GM23338 (cell line): ENCODE results near the gene MRFAP1. TPM values are rescaled to one million over a fixed set of nuclear protein-coding genes. Genes with fewer than 3 reads are reported as not detected.

Experiments used
- ATAC-seq: fragments of 200-7000 bp; cut with Tn5 transposase; 3 replicates; pipeline ENCODE4 v1.9.1; 2020
- DNase-seq: peaks from one replicate; pipeline ENCODE4 v3.0.0-alpha.2; 2015; ENCODE audit warnings: low spot score
- H2AFZ ChIP-seq: fragments of 200-600 bp; sonication (generic); 2 replicates; pipeline ENCODE4 v1.8.0; 2016; ENCODE audit warnings: antibody characterized with exemption, mild to moderate bottlenecking, moderate library complexity
- H3F3A ChIP-seq: fragments of 200-600 bp; sonication (generic); replicated peaks from 2 replicates; pipeline ENCODE4 v1.8.0; 2017; ENCODE audit warnings: antibody characterized with exemption, mixed run types, low read depth
- H3K27ac ChIP-seq: fragments of 200-600 bp; sonication (generic); 2 replicates; pipeline ENCODE4 v1.6.1; 2016; ENCODE audit warnings: low read depth
- H3K27me3 ChIP-seq: fragments of 200-600 bp; sonication (generic); 2 replicates; pipeline ENCODE4 v1.8.0; 2016; ENCODE audit warnings: mild to moderate bottlenecking, mixed run types, moderate library complexity; ENCODE audit not compliant: insufficient read depth
- H3K36me3 ChIP-seq: fragments of 200-600 bp; sonication (generic); 2 replicates; pipeline ENCODE4 v1.8.0; 2016; ENCODE audit warnings: mild to moderate bottlenecking; ENCODE audit not compliant: insufficient read depth
- H3K4me1 ChIP-seq: fragments of 200-600 bp; sonication (generic); 2 replicates; pipeline ENCODE4 v1.8.0; 2016; ENCODE audit warnings: mild to moderate bottlenecking, moderate library complexity; ENCODE audit not compliant: insufficient read depth
- H3K4me2 ChIP-seq: fragments of 200-600 bp; sonication (generic); 2 replicates; pipeline ENCODE4 v1.7.1; 2017; ENCODE audit warnings: mixed run types
- H3K4me3 ChIP-seq: fragments of 200-600 bp; sonication (generic); 2 replicates; pipeline ENCODE4 v1.6.1; 2016; ENCODE audit warnings: mixed run types
- H3K79me2 ChIP-seq: fragments of 200-600 bp; sonication (generic); replicated peaks from 2 replicates; pipeline ENCODE4 v1.8.0; 2017; ENCODE audit warnings: mild to moderate bottlenecking; ENCODE audit not compliant: insufficient read depth
- H3K9me2 ChIP-seq: fragments of 200-600 bp; sonication (generic); 2 replicates; pipeline ENCODE4 v1.8.0; 2017; ENCODE audit not compliant: insufficient read depth
- H4K20me1 ChIP-seq: fragments of 200-600 bp; sonication (generic); replicated peaks from 2 replicates; pipeline ENCODE4 v1.8.0; 2017; ENCODE audit warnings: mild to moderate bottlenecking; ENCODE audit not compliant: insufficient read depth
- H3K27ac Mint-ChIP-seq: 2 replicates; pipeline ENCODE4 v1.8.0; 2020; ENCODE audit warnings: inconsistent platforms, mild to moderate bottlenecking, moderate library complexity, mixed read lengths
- H3K27me3 Mint-ChIP-seq: 3 replicates; pipeline ENCODE4 v1.8.0; 2022; ENCODE audit warnings: low read depth, mild to moderate bottlenecking, moderate library complexity, mixed read lengths, inconsistent platforms; ENCODE audit not compliant: insufficient read depth, poor library complexity
- H3K36me3 Mint-ChIP-seq: 3 replicates; pipeline ENCODE4 v1.8.0; 2021; ENCODE audit warnings: low read depth, mild to moderate bottlenecking, inconsistent platforms, moderate library complexity, mixed read lengths
- H3K4me1 Mint-ChIP-seq: 3 replicates; pipeline ENCODE4 v1.8.0; 2020; ENCODE audit warnings: mild to moderate bottlenecking, inconsistent platforms, mixed read lengths
- H3K4me3 Mint-ChIP-seq: 3 replicates; pipeline ENCODE4 v1.8.0; 2021; ENCODE audit warnings: moderate library complexity, mild to moderate bottlenecking, inconsistent platforms, mixed read lengths
- H3K9me3 Mint-ChIP-seq: 3 replicates; pipeline ENCODE4 v1.8.0; 2020; ENCODE audit warnings: moderate library complexity, mild to moderate bottlenecking, inconsistent platforms, mixed read lengths
- STAT1 ChIP-seq: IDR thresholded peaks from one replicate; pipeline ENCODE4 v1.6.1; 2016; ENCODE audit warnings: antibody characterized with exemption; ENCODE audit not compliant: unreplicated experiment
- ZNF331 ChIP-seq: fragments of 250-450 bp; sonication (Bioruptor Pico); IDR thresholded peaks from 2 replicates; pipeline ENCODE4 v1.5.0; 2020; ENCODE audit warnings: low read depth, mild to moderate bottlenecking, moderate library complexity
- polyA plus RNA-seq: library from polyadenylated mRNA; unstranded; fragments of >200 nt; fragmentation: Nextera tagmentation; extraction: Ambion mirVana; gene quantifications from 2 replicates; pipeline ENCODE4 v1.2.1, GENCODE V29; 2016
- total RNA-seq: library from RNA; depleted of rRNA; stranded (reverse); fragments of >200 nt; shearing (Covaris generic); gene quantifications from 2 replicates; pipeline ENCODE4 v1.2.3, GENCODE V29; 2014
- TF ChIP-seq, protein P1 (sequence below): IDR thresholded peaks from one replicate; pipeline ENCODE4 v1.6.1; 2018; ENCODE audit warnings: antibody characterized with exemption; ENCODE audit not compliant: unreplicated experiment
- TF ChIP-seq, protein P2 (sequence below): IDR thresholded peaks from 2 replicates; pipeline ENCODE4 v1.6.1; 2016; ENCODE audit warnings: antibody characterized with exemption

MRFAP1 gene
- total and polyA plus RNA-seq, 2 experiments from 2014 or later, result 154 to 288 TPM

- no peak for ATAC-seq
- DNase-seq, result no peak
- Mint-ChIP-seq H3K4me1 (peaks cover 19% of the 10 kb centered on the region), H3K36me3 (peaks cover 32% of the 10 kb centered on the region), H3K27ac (peak overlapping the region; percentile 95; the same call in 1 of the 2 replicates), H3K4me3 (peak overlapping the region; percentile 99), H3K27me3 (peaks cover 15% of the 10 kb centered on the region), H3K9me3 (peaks cover 6% of the 10 kb centered on the region; the same call in 1 of the 3 replicates)
- Histone ChIP-seq H3K9me2 (no peaks in the 10 kb centered on the region), H3K4me3 (peak overlapping the region; percentile 98), H3K27me3 (no peaks in the 10 kb centered on the region), H2AFZ (no peak overlapping the region), H3K79me2 (peaks cover 28% of the 10 kb centered on the region), H3F3A (peaks cover 4% of the 10 kb centered on the region), H4K20me1 (peaks cover 21% of the 10 kb centered on the region), H3K4me2 (peak overlapping the region; percentile 98), H3K36me3 (peaks cover 13% of the 10 kb centered on the region), H3K27ac (0 out of 2 replicates have a peak overlapping the region, but pooled peaks have one; percentile 15), H3K4me1 (peaks cover 16% of the 10 kb centered on the region)
- TF ChIP-seq, protein P1, sequence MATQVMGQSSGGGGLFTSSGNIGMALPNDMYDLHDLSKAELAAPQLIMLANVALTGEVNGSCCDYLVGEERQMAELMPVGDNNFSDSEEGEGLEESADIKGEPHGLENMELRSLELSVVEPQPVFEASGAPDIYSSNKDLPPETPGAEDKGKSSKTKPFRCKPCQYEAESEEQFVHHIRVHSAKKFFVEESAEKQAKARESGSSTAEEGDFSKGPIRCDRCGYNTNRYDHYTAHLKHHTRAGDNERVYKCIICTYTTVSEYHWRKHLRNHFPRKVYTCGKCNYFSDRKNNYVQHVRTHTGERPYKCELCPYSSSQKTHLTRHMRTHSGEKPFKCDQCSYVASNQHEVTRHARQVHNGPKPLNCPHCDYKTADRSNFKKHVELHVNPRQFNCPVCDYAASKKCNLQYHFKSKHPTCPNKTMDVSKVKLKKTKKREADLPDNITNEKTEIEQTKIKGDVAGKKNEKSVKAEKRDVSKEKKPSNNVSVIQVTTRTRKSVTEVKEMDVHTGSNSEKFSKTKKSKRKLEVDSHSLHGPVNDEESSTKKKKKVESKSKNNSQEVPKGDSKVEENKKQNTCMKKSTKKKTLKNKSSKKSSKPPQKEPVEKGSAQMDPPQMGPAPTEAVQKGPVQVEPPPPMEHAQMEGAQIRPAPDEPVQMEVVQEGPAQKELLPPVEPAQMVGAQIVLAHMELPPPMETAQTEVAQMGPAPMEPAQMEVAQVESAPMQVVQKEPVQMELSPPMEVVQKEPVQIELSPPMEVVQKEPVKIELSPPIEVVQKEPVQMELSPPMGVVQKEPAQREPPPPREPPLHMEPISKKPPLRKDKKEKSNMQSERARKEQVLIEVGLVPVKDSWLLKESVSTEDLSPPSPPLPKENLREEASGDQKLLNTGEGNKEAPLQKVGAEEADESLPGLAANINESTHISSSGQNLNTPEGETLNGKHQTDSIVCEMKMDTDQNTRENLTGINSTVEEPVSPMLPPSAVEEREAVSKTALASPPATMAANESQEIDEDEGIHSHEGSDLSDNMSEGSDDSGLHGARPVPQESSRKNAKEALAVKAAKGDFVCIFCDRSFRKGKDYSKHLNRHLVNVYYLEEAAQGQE, result no peak
- TF ChIP-seq ZNF331, result no peak
- TF ChIP-seq STAT1, result no peak
Observed at GRCh38 chr4:6641971-6642320, 1.5 kb downstream of the MRFAP1 start.

DNA sequence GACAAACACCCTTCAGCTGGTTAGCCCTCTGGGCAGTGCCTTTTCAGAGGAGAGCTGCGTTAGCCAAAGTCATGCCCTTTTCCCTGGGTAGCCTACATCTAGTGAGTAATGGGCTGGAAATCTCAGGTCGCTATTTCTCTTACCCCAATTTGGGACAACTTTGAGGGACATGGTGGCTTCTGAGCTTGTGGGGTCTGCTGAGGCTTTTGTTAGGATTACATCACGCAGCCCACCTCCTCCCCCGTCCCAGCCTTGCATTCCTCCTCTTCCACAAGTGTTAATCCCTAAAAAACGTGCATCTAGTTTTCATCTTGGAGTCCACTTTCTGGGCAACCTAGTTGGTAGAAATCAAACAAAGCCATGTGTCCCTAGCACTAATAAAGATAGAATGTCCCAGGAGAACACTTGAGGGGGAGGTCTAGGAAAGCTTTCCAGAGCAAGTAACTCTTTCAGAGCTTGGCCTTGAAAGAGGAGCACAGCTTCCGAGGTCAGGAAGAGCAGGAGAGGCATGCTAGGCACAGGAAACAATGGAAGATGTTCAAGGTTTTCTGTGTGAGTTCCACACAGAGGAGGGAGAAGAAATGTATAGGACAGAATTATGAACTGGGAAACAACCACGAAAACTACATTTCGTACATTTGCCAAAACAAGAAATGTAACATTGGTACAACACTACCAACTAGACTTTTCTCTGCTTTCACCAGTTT, 2.8 kb downstream of the MRFAP1 start:
- Mint-ChIP-seq H3K4me3 (no peak overlapping the region; the same call in 2 of the 3 replicates), H3K9me3 (peaks cover 6% of the 10 kb centered on the region; the same call in 1 of the 3 replicates)

More for the DNA sequence above, 2.8 kb downstream of the MRFAP1 start:
- Histone ChIP-seq H3K79me2 (peaks cover 28% of the 10 kb centered on the region), H3K9me2 (no peaks in the 10 kb centered on the region), H3K36me3 (peaks cover 13% of the 10 kb centered on the region), H4K20me1 (peaks cover 21% of the 10 kb centered on the region), H2AFZ (no peak overlapping the region), H3K4me3 (no peak overlapping the region), H3K27me3 (no peaks in the 10 kb centered on the region), H3K27ac (0 out of 2 replicates have a peak overlapping the region, but pooled peaks have one; percentile 34), H3K4me2 (0 out of 2 replicates have a peak overlapping the region, but pooled peaks have one; percentile 98), H3F3A (peaks cover 4% of the 10 kb centered on the region), H3K4me1 (peaks cover 16% of the 10 kb centered on the region)
- peak overlapping the region; percentile 53 for H3K27ac Mint-ChIP-seq
- TF ChIP-seq, protein P2, sequence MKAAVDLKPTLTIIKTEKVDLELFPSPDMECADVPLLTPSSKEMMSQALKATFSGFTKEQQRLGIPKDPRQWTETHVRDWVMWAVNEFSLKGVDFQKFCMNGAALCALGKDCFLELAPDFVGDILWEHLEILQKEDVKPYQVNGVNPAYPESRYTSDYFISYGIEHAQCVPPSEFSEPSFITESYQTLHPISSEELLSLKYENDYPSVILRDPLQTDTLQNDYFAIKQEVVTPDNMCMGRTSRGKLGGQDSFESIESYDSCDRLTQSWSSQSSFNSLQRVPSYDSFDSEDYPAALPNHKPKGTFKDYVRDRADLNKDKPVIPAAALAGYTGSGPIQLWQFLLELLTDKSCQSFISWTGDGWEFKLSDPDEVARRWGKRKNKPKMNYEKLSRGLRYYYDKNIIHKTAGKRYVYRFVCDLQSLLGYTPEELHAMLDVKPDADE, result no peak
- H3K36me3 Mint-ChIP-seq, result peaks cover 32% of the 10 kb centered on the region
- DNase-seq, result no peak
- ATAC-seq, result no peak
- peaks cover 19% of the 10 kb centered on the region for H3K27me3 Mint-ChIP-seq
- H3K4me1 Mint-ChIP-seq, result peaks cover 19% of the 10 kb centered on the region
